Progenitor cell of endocrine pancreas (in vitro differentiated cells): ENCODE measurements around the gene TMEM72. TPM values are rescaled to one million over a fixed set of nuclear protein-coding genes. Genes with fewer than 3 reads are reported as not detected.

ENCODE experiments used
- DNase-seq: peaks from one replicate; pipeline ENCODE4 v3.0.0; 2021; ENCODE audit warnings: low spot score; ENCODE audit not compliant: unreplicated experiment
- H3K27ac Mint-ChIP-seq: 2 replicates; pipeline ENCODE4 v1.8.0; 2021; ENCODE audit warnings: mild to moderate bottlenecking, moderate library complexity, mixed read lengths
- H3K27me3 Mint-ChIP-seq: 2 replicates; pipeline ENCODE4 v1.8.0; 2021; ENCODE audit warnings: mixed read lengths
- H3K36me3 Mint-ChIP-seq: 2 replicates; pipeline ENCODE4 v1.8.0; 2022; ENCODE audit warnings: mixed read lengths; ENCODE audit not compliant: insufficient read depth
- H3K4me1 Mint-ChIP-seq: 2 replicates; pipeline ENCODE4 v1.8.0; 2021; ENCODE audit warnings: low read depth, mixed read lengths
- H3K4me3 Mint-ChIP-seq: 2 replicates; pipeline ENCODE4 v1.8.0; 2021; ENCODE audit warnings: low read depth, mild to moderate bottlenecking, moderate library complexity, mixed read lengths
- H3K9me3 Mint-ChIP-seq: 2 replicates; pipeline ENCODE4 v1.8.0; 2021; ENCODE audit warnings: low read depth, mixed read lengths
- CTCF ChIP-seq: fragments of 200-600 bp; sonication (generic); IDR thresholded peaks from one replicate; pipeline ENCODE4 v1.5.0; 2021; ENCODE audit warnings: antibody characterized with exemption, mild to moderate bottlenecking; ENCODE audit not compliant: unreplicated experiment
- total RNA-seq: library from RNA; stranded (reverse); gene quantifications from 2 replicates; pipeline ENCODE4 v1.2.1, GENCODE V29; 2021

Gene TMEM72
- total RNA-seq, 1 donor from 2014 or later, result 0.93 TPM

DNA sequence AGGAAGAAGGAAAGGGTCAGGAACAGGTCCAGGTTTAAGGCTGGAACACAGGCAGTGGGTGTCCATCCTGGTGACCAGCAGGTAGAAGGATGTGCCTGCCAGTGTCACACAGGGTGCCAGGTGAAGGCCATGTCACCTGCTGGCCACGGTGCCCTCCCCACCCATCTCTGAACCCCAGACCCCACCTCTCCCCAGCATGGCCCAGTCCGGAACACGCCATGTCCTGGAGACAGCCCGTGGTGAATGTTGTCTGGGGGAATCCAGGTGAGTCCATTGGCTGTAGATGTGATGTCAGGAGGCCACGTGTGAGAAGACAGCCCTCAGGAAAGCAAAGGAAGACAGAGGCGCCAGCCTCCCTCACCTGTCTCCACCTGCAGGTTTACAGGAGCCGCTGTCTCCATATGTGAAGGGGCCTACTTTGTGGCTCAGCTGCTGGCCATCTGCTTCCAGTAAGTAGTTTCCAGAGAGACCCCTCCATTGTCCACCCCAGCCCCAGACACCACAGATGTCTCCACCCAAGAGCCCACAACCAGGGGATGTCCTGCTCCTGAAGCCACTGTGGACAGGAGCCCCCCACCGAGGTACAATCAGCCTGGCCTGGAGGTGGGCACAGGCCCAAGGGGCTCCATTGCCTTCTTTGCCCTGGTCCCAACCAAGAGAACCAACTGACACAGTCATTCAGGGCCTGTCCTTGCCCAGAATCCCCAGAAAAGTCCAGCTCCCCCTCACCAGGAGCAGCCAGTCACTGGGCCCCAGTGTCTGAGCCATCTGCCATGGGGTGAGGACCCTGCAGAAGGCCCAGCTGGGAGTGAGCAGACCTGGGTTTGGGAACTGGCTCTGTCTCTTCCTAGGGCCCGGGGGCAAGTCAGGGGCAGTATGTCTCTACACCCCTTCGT, 20.7 kb downstream of the TMEM72 start:
- H3K27ac Mint-ChIP-seq, result no peak overlapping the region
- no peak for TF ChIP-seq CTCF

GRCh38 chr10:44932517-44933450, 21.6 kb downstream of the TMEM72 start:
- peaks cover 19% of the 10 kb centered on the region for H3K27me3 Mint-ChIP-seq
- peak; percentile 93 for DNase-seq
- H3K36me3 Mint-ChIP-seq, result no peaks in the 10 kb centered on the region
- H3K9me3 Mint-ChIP-seq, result no peaks in the 10 kb centered on the region
- no peak overlapping the region for H3K27ac Mint-ChIP-seq
- H3K4me3 Mint-ChIP-seq, result no peak overlapping the region
- peaks cover 6% of the 10 kb centered on the region for H3K4me1 Mint-ChIP-seq
- TF ChIP-seq CTCF, result peak; percentile 93

More for the DNA sequence above, 20.7 kb downstream of the TMEM72 start:
- Mint-ChIP-seq H3K36me3 (no peaks in the 10 kb centered on the region), H3K9me3 (no peaks in the 10 kb centered on the region), H3K27me3 (peaks cover 20% of the 10 kb centered on the region), H3K4me3 (no peak overlapping the region), H3K4me1 (peaks cover 6% of the 10 kb centered on the region)
- no peak for DNase-seq

GRCh38 chr10:44933451-44934321, 22.5 kb downstream of the TMEM72 start:
- Mint-ChIP-seq H3K9me3 (peaks cover 3% of the 10 kb centered on the region), H3K27me3 (peaks cover 11% of the 10 kb centered on the region), H3K27ac (no peak overlapping the region), H3K36me3 (peaks cover 2% of the 10 kb centered on the region), H3K4me1 (peaks cover 6% of the 10 kb centered on the region), H3K4me3 (no peak overlapping the region)
- no peak for DNase-seq
- no peak for TF ChIP-seq CTCF

DNA sequence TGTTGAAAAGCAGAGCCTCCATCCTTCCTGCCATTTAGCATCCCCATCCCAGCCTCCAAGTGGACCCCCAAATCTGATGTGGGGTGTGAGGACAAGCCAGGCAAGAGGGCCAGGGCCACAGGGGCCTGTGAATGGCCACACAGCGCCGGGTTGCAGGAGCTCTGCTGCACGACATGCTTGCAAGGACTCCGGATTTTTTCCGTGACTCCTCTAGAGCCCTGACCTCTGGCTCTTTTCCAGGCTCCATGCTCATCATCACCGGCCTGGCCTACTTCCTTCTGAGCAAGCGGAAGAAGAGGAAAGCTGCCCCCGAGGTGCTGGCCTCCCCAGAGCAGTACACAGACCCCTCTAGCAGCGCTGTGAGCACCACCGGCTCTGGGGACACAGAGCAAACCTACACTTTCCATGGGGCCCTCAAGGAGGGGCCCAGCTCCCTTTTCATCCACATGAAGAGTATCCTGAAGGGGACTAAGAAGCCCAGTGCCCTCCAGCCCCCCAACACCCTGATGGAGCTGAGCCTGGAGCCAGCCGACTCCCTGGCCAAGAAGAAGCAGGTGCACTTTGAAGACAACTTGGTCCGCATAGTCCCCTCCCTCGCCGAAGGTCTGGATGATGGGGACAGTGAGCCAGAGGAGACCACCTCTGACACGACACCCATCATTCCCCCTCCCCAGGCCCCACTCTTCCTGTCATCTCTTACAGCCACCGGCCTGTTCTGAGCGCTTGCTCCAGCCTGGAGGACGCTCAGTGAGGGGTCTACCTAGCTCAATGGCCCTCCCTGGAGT, 23.5 kb downstream of the TMEM72 start:
- Mint-ChIP-seq H3K36me3 (peaks cover 3% of the 10 kb centered on the region), H3K4me3 (no peak overlapping the region), H3K27ac (no peak overlapping the region), H3K9me3 (peaks cover 6% of the 10 kb centered on the region), H3K27me3 (peaks cover 8% of the 10 kb centered on the region), H3K4me1 (peaks cover 6% of the 10 kb centered on the region)
- no peak for DNase-seq
- no peak for TF ChIP-seq CTCF
